HG03565 (cell line): ENCODE data around the gene NCBP1.
A peak's percentile ranks its signal among the peaks of the same experiment; 100 is the strongest.
"Not testable (repeated sequence)": the region's sequence is repeated elsewhere in the genome, so short reads cannot be mapped to it uniquely, and the experiment has no call there.

Experiments
- ATAC-seq: cut with Tn5 transposase; IDR thresholded peaks from one replicate; pipeline ENCODE4 v1.9.1; 2021; ENCODE audit warnings: mild to moderate bottlenecking, moderate library complexity; ENCODE audit not compliant: unreplicated experiment

Gene NCBP1

DNA sequence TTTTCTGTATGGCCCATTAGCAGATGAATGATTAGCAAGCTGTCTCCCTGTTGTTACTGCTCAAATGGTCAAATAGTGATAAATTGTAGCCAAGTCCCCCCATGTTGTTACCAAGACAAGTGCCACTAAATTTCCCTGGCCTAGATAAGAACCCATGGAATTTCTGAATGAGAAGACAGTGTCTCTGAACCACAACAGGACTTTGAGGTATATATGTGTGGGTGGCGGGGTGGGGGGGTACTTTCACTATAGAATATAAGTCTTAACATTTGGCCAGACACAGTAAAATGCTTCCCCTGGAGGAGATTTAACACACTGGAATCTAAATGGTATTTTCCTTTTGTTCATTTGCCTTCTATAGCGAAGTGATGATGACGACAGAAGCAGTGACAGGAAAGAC, 34.9 kb downstream of the NCBP1 start:
- ATAC-seq, result no peak

DNA sequence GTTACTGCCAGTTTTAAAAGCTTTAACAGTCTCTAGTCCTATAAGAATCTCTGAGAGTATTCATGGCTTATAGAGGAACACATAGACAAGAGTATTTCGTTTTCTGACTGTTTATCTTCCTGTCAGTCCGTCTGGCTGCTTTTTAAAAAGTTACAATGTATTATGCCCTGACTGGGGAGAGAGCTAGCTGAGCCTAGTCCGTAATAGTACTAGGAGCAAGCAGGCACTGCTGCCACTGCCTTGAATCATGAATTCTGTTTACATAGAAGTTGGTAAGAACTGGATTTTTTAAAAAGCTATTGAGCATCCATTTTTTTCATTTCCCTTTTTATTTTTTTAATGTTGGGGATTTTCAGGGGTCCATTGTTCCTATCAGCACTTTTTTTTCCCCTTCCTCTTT, 37.0 kb downstream of the NCBP1 start:
- ATAC-seq, result no peak

DNA sequence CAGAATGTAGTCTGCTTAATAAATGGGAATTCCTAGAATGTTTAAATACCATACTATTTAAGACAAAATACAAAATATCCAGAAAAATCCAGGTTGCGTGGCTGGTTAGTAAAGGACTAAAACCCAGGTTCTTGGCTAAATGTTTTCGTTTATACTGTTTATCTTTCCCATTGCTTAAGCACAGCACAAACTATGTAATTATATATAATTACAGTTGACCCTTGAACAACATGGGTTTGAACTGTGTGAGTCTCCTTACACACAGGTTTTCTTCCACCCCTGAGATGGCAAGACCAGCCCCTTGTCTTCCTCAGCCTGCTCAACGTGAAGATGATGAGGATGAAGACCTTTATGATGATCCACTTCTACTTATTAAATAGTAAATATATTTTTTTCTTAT, 38.8 kb downstream of the NCBP1 start:
- ATAC-seq, result no peak

- no peak for ATAC-seq
Observed at GRCh38 chr9:97673922-97674321, 40.3 kb downstream of the NCBP1 start.

GRCh38 chr9:97675655-97676054, 42.0 kb downstream of the NCBP1 start:
- no peak for ATAC-seq

DNA sequence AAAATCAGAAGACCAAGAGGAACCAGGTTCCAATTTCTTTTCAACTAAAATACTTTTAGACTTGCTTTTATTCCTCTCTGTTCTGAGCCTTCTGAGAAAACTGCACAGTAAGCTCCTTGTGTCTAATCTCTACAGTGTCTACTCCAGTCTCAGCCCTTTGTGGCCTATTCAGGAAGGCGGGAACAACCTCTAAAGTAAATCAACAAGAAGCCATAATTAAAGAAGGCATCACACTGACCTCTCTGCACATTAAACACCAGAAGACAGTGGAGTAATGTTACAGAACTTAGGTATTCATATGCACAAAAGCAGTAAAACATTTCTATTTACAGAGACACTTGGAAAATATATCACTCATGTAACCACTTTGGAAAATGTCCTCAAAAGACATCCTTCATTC, 48.6 kb downstream of the NCBP1 start:
- ATAC-seq, result no peak

GRCh38 chr9:97688654-97689053, 55.0 kb downstream of the NCBP1 start:
- no peak for ATAC-seq

DNA sequence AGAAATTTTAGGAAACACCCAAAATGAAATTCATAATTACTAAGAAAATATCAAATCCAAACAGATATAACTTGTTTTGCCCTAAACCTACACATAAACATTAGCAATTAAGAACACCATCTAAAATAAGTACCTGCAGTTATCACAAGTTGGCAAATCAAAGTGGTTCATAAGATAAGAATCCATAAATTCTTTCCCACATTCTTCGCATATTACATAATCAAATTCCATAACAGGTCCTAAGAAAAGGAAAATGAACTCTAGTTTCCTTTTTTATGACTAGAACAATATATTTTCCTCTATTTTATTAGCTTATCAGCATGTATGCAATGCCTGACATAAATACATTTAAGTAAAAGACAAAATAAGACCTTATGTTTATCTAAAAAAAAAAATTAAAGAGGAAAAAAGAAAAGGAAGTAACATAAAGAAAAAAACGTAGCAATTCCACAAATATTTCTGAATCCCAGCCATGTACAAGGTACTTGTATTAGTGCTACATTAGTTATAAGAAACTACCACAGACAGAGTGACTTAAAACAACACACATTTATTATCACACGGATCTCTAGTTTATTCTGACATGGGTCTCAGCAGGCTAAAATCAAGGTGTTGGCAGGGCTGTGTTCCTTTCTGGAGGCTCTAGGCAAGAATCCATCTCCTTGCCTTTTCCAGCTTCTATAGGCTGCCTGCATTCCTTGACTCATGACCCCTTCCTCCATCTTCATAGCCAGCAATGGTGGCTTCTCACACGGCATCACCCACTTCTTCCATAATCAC, 56.0 kb downstream of the NCBP1 start:
- ATAC-seq, result no peak

GRCh38 chr9:97694769-97695168, 61.1 kb downstream of the NCBP1 start:
- no peak for ATAC-seq

DNA sequence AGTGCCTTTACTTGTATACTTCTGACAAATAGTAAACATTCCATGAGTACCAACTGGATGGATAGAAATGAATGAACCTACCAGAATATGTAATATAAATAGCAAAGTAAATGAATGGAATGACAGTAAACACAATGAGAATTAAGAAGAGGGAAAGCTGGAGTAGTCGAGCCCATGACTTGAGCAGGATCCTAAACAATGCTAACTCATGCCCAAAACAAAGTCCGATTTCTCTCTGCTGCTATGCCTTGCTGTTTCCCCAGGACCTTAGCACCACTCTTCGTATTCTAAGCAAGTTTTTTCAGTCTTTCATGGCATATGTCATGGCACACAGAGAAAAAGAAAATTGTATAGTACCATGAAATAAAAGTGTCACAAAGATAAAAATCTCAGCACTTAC, 61.8 kb downstream of the NCBP1 start:
- no peak for ATAC-seq

GRCh38 chr9:97695995-97696802, 62.6 kb downstream of the NCBP1 start:
- peak; percentile 18 for ATAC-seq

- ATAC-seq, result peak; percentile 91
Observed at GRCh38 chr9:97696803-97697601, 63.4 kb downstream of the NCBP1 start, which contains the start of gene XPA. XPA (minus strand) TSS chr9:97697340; CDS start chr9:97697292, 48 bp downstream.

DNA sequence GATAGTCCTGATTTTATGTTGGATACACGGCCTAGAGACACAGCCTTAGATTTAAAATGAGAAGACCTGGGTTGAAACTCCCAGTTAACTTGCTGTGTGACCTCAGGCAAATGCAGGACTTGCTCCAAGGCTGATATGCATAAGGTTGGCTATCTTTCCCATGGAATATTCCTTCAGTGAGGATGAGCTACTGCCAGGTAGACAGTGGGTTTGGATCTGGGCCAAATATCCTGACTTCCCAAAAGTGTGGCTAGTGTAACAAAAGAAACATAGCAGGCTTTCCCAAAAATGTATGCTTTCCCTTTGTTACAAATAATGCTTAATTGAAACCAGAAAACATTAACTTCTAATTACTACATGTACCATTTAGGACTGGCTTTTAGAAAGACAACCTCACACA, 64.2 kb downstream of the NCBP1 start:
- ATAC-seq, result no peak

DNA sequence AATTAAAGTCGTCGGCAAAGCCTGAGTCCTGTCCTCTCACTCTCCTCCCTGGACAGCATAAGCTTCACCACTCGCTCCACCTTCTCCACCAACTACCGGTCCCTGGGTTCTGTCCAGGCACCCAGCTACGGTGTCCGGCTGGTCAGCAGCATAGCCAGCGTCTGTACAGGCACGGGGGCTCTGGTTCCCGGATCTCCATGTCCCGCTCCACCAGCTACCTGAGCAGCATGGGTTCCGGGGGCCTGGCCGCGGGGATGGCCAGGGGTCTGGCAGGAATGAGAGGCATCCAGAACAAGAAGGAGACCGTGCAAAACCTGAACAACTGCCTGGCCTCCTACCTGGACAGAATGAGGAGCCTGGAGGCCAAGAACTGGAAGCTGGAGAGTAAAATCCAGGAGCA, 65.2 kb downstream of the NCBP1 start:
- ATAC-seq, result no peak

GRCh38 chr9:97699281-97699680, 65.7 kb downstream of the NCBP1 start:
- ATAC-seq, result not testable (repeated sequence)

DNA sequence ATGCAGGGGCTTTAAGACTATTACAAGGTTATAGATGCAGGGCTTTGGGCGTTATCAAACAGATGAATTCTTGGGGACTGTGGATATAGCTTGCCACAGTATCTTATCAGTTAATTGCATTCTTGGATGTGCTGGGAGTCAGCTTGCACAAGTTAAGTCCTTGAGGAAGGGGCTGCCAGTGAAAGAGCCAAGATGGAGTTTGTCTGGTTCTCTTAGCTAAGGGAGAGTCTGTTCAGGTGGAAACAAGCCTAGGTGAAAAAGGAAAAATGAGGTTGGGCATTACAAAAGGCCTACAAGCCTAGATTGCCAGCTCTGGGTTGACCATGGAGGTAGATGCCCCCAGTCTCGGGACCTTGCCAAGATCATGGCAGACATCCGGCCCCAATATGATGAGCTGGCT, 66.2 kb downstream of the NCBP1 start:
- not testable (repeated sequence) for ATAC-seq

DNA sequence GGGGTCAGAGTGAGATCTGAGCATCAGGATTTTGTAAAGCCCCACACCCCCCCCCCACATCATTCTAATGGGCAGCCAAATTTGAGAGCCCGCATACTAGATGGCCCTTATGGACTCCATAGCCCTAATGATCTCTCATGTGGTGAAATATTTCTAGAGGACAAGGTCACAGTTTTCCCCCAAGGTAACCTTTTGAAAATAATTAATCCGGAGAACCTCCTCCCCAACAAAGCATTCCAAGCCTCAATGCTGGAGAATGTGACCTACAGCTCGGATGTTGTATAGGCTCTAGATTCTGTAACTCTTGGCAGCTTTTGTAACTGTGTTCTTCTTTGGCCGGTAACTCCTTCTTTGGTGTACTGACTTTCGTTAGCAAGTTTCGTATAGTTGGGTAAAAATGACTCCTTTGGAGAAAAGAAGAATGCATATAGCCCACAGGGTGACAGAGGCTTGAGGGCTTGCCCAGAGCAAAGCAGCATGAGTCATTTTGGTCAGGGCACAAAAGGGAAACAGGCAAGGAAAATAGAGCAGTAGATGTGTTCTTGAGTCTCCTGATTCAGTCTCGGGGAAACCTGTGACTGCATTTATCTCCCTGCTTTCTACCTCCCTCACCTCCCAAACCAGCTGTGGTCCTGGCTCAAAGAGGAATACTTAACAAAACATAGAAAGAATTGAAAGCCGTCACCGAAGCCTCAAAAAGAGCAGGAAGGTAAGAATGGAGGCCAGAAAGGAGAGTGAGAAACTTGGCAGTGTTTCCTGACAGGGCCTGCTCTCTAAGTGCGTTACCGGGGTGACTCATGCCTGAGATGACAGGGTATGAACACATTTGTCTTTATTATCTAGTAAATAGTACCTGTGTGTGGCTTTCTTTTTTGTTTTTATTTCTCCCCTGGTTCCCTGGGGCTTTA, 70.1 kb downstream of the NCBP1 start:
- ATAC-seq, result no peak

- no peak for ATAC-seq
Observed at GRCh38 chr9:97704345-97704677, 70.7 kb downstream of the NCBP1 start.

DNA sequence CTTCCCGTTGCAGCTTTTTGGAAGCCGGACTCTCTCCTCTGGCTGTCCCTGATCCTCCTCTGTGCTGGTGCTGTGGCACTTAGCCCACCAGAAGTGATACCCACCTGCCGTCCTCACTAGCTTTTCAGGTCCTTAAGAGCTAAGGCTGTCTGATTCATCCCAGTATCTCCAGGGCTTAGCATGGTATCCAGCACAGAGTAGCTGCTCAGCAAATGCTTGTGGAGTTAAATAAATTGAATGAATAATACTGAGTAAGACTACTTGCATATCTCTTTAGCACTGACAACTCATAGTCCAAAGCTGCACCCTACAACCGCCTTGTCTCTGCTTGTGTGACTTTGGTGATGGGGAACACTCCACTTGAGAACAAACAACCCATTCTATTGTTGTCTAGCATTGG, 71.2 kb downstream of the NCBP1 start:
- no peak for ATAC-seq

GRCh38 chr9:97705354-97705950, 71.8 kb downstream of the NCBP1 start:
- no peak for ATAC-seq
